Measurements from ENCODE around the gene NCKAP5. TPM values are rescaled to one million over a fixed set of nuclear protein-coding genes. Genes with fewer than 3 reads are reported as not detected.

The NCKAP5 gene
- total RNA-seq, 4 donors from 2014 or later, result 0.03 to 0.55 (median 0.33) TPM

- H3K36me3 ChIP-seq, result no peaks in the 10 kb centered on the region
- no peaks in the 10 kb centered on the region for H3K27me3 ChIP-seq
- no peaks in the 10 kb centered on the region for H3K4me1 ChIP-seq
- no peak for DNase-seq
- ATAC-seq, result no peak
- in situ Hi-C loops (cut with MboI; ENCODE audit: low sequenced_read_pairs in 4 of 4) (no loop called here), intact Hi-C loops (cut with DNase I; ENCODE audit: low total_unique reads) (no loop called here)
- TF ChIP-seq POLR2A (IDR thresholded peaks at IDR 0.05) (no peak), CTCF (IDR thresholded peaks at IDR 0.05 in 4 of 5, conservative IDR thresholded peaks at IDR 0.05 in 1 of 5) (no peak)
- no peak overlapping the region for H3K4me3 ChIP-seq
- H3K9me3 ChIP-seq, result no peaks in the 10 kb centered on the region
- H3K27ac ChIP-seq, result no peak overlapping the region
Measured at GRCh38 chr2:133432778-133433177, 135.5 kb downstream of the NCKAP5 start.

- DNase-seq, result no peak
- H3K27ac ChIP-seq, result no peak overlapping the region
- H3K36me3 ChIP-seq, result no peaks in the 10 kb centered on the region
- no peak for TF ChIP-seq POLR2A (IDR thresholded peaks at IDR 0.05)
- no peak for TF ChIP-seq CTCF (IDR thresholded peaks at IDR 0.05 in 4 of 5, conservative IDR thresholded peaks at IDR 0.05 in 1 of 5)
- H3K27me3 ChIP-seq, result no peaks in the 10 kb centered on the region
- no peaks in the 10 kb centered on the region for H3K9me3 ChIP-seq
- ATAC-seq, result no peak
- intact Hi-C loops (cut with DNase I; ENCODE audit: low total_unique reads) (no loop called here), in situ Hi-C loops (cut with MboI; ENCODE audit: low sequenced_read_pairs in 4 of 4) (no loop called here)
- no peaks in the 10 kb centered on the region for H3K4me1 ChIP-seq
- H3K4me3 ChIP-seq, result no peak overlapping the region
Measured at GRCh38 chr2:133431289-133431688, 137.0 kb downstream of the NCKAP5 start.

- no peak for TF ChIP-seq POLR2A (IDR thresholded peaks at IDR 0.05)
- no peak for TF ChIP-seq CTCF (IDR thresholded peaks at IDR 0.05 in 4 of 5, conservative IDR thresholded peaks at IDR 0.05 in 1 of 5)
- H3K4me3 ChIP-seq, result no peak overlapping the region
- intact Hi-C loops (cut with DNase I; ENCODE audit: low total_unique reads), result no loop called here
- H3K27me3 ChIP-seq, result no peaks in the 10 kb centered on the region
- H3K9me3 ChIP-seq, result no peaks in the 10 kb centered on the region
- H3K4me1 ChIP-seq, result no peaks in the 10 kb centered on the region
- H3K36me3 ChIP-seq, result no peaks in the 10 kb centered on the region
- H3K27ac ChIP-seq, result no peak overlapping the region
- in situ Hi-C loops (cut with MboI; ENCODE audit: low sequenced_read_pairs in 4 of 4), result no loop called here
- DNase-seq, result no peak
- ATAC-seq, result no peak
Measured at GRCh38 chr2:133426791-133427190, 141.5 kb downstream of the NCKAP5 start.

- TF ChIP-seq CTCF (IDR thresholded peaks at IDR 0.05 in 4 of 5, conservative IDR thresholded peaks at IDR 0.05 in 1 of 5) (no peak), POLR2A (IDR thresholded peaks at IDR 0.05) (no peak)
- Histone ChIP-seq H3K9me3 (no peaks in the 10 kb centered on the region), H3K36me3 (no peaks in the 10 kb centered on the region), H3K27me3 (no peaks in the 10 kb centered on the region), H3K4me1 (no peaks in the 10 kb centered on the region), H3K27ac (no peak overlapping the region), H3K4me3 (no peak overlapping the region)
- intact Hi-C loops (cut with DNase I; ENCODE audit: low total_unique reads) (no loop called here), in situ Hi-C loops (cut with MboI; ENCODE audit: low sequenced_read_pairs in 4 of 4) (no loop called here)
- ATAC-seq (no peak), DNase-seq (no peak)
Measured at GRCh38 chr2:133425612-133426011, 142.7 kb downstream of the NCKAP5 start.

- no peak for TF ChIP-seq CTCF (IDR thresholded peaks at IDR 0.05 in 4 of 5, conservative IDR thresholded peaks at IDR 0.05 in 1 of 5)
- TF ChIP-seq POLR2A (IDR thresholded peaks at IDR 0.05), result no peak
- H3K36me3 ChIP-seq, result no peaks in the 10 kb centered on the region
- no peaks in the 10 kb centered on the region for H3K4me1 ChIP-seq
- intact Hi-C loops (cut with DNase I; ENCODE audit: low total_unique reads), result no loop called here
- no peaks in the 10 kb centered on the region for H3K27me3 ChIP-seq
- H3K4me3 ChIP-seq, result no peak overlapping the region
- no peaks in the 10 kb centered on the region for H3K9me3 ChIP-seq
- no peak for DNase-seq
- no peak overlapping the region for H3K27ac ChIP-seq
- ATAC-seq, result no peak
- in situ Hi-C loops (cut with MboI; ENCODE audit: low sequenced_read_pairs in 4 of 4), result no loop called here
Measured at GRCh38 chr2:133424876-133425275, 143.4 kb downstream of the NCKAP5 start.
